ENCODE data around the gene ATXN1. TPM values are rescaled to one million over a fixed set of nuclear protein-coding genes. Genes with fewer than 3 reads are reported as not detected.
"Not testable (repeated sequence)": the region's sequence is repeated elsewhere in the genome, so short reads cannot be mapped to it uniquely, and the experiment has no call there.

ATXN1 gene
- total RNA-seq, 2 donors from 2014 or later = 21.6 to 25.4 TPM

DNA sequence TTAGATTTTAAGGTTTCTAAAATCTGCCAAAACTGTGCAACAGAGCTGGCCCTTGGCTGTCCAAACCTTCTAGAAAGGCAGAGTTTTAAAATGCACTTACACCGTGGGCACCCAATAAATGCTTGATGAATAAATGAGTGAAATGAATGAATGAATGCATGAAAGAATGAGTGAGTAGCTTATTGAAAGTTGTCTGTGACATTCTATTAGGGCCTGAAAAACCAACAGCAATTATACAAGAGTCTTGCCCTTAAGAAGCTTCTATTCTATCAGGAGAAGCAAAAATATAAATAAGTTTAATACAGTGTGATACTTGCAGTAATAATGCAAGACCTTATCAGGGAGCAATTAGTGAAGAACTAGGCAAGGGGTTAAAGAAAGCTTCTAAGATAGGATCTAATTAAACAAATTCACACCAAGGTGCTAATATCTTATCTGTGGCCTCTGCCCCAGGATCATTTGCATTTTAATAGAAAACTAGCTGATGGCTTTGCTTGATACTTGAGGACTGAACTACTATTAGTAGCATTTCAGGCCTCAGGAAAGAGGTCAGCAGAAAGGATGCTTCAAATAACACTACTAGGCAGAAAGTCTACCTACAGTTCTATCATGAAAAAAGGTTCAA lies 292.2 kb downstream of the ATXN1 start:
- Mint-ChIP-seq H3K36me3 (peaks cover 4 to 18% of the 10 kb centered on the region in 2 donors), H3K27ac (no peak overlapping the region), H3K9me3 (peaks cover 4 to 8% of the 10 kb centered on the region in 2 donors)
- ATAC-seq (no peak), DNase-seq (ENCODE audit: low spot score in 2 of 2) (no peak)

GRCh38 chr6:16466800-16467553 lies 294.3 kb downstream of the ATXN1 start:
- no peak for DNase-seq (ENCODE audit: low spot score in 2 of 2)
- Mint-ChIP-seq H3K9me3 (peaks cover 0 to 20% of the 10 kb centered on the region in 2 donors), H3K36me3 (peaks cover 4 to 32% of the 10 kb centered on the region in 2 donors), H3K27ac (no peak overlapping the region)
- peak in 1 of 2 donors; percentile 56 for ATAC-seq

DNA sequence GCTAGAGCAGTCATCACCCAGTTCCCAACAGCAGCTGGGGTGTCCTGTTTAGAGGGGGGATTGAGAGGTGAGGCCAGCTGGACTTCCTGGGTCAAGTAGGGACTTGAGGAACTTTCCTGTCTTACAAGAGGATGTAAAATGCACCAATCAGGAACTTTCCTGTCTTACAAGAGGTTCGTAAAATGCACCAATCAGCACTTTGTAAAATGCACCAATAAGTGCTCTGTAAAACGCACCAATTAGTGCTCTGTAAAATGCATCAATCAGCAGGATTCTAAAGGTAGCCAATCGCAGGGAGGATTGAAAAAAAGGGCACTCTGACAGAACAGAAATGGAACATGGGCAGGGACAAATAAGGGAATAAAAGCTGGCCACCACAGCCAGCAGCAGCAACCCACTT lies 297.2 kb downstream of the ATXN1 start:
- Mint-ChIP-seq H3K9me3 (peaks cover 0 to 22% of the 10 kb centered on the region in 2 donors), H3K27ac (no peak overlapping the region), H3K36me3 (peaks cover 4 to 40% of the 10 kb centered on the region in 2 donors)
- DNase-seq (ENCODE audit: low spot score in 2 of 2) (no peak), ATAC-seq (no peak)

DNA sequence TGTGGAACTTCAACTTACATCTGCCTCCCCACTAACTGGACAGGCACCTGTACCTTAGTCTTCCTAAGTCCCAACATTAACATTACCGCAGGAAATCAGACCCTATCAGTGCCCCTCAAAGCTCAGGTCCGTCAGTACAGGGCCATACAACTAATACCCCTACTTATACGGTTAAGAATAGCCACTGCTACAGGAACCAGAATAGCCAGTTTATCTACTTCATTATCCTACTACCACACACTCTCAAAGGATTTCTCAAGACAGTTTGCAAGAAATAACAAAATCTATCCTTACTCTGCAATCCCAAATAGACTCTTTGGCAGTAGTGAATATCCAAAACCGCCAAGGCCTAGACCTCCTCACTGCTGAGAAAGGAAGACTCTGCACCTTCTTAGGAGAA lies 298.0 kb downstream of the ATXN1 start:
- not testable (repeated sequence) for ATAC-seq; DNase-seq (ENCODE audit: low spot score in 2 of 2); H3K27ac Mint-ChIP-seq
- Mint-ChIP-seq H3K36me3 (peaks cover 4 to 42% of the 10 kb centered on the region in 2 donors), H3K9me3 (peaks cover 0 to 25% of the 10 kb centered on the region in 2 donors)

DNA sequence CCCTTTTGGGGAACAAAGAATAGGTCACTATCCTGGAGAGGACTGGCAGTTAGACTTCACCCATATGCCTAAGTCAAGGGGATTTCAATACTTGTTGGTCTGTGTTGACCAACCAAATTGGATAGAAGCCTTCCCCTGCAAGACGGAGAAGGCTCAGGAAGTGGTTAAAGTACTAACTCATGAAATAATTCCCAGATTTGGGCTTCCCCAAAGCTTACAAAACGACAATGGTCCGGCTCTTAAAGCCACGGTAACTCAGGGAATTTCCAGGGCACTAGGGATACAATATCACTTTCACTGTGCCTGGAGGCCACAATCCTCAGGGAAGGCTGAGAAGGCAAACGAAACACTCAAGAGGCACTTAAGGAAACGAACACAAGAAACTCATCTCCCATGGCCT lies 299.8 kb downstream of the ATXN1 start:
- Mint-ChIP-seq H3K27ac (no peak overlapping the region), H3K9me3 (peaks cover 5 to 32% of the 10 kb centered on the region in 2 donors), H3K36me3 (peaks cover 9 to 56% of the 10 kb centered on the region in 2 donors)
- no peak for DNase-seq (ENCODE audit: low spot score in 2 of 2)
- ATAC-seq = no peak

DNA sequence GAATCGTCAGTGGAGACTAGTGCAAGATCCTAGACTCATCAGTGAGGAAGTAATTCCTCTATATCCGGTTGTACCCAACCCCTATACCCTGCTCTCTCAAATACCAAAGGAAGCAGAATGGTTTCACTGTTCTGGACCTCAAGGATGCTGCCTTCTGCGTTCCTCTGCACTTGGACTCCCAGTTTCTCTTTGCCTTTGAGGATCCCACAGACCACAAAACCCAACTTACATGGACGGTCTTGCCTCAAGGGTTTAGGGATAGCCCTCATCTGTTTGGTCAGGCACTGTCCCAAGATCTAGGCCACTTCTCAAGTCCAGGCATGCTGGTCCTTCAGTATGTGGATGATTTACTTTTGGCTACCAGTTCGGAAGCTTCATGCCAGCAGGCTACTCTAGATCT lies 301.8 kb downstream of the ATXN1 start:
- not testable (repeated sequence) for ATAC-seq; DNase-seq (ENCODE audit: low spot score in 2 of 2)
- Mint-ChIP-seq H3K9me3 (peaks cover 7 to 36% of the 10 kb centered on the region in 2 donors), H3K36me3 (peaks cover 15 to 57% of the 10 kb centered on the region in 2 donors), H3K27ac (peak overlapping the region in 1 of 2 donors; percentile 23)

DNA sequence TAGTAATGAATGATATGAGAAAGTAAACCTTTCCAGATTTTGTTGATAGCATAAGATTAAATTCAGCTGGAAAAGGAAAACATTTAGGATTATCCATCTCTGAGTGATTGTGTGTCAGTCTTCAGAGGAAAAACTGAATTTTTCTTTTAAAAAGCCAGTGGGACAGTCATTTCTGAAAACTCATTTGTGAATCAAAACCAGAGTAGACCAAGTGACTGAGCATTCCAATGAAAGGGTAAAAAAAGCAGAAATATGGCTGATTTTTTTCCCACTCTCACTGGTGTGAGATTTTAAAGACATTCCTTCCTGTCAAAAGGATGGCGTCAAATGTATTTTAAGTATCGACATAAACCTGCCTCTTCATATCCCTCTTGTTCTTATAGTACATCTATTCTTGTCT lies 308.9 kb downstream of the ATXN1 start:
- DNase-seq (ENCODE audit: low spot score in 2 of 2) = no peak
- Mint-ChIP-seq H3K36me3 (peaks cover 15 to 18% of the 10 kb centered on the region in 2 donors), H3K27ac (no peak overlapping the region), H3K9me3 (peaks cover 7 to 9% of the 10 kb centered on the region in 2 donors)
- peak in 1 of 2 donors; percentile 35 for ATAC-seq

- ATAC-seq (no peak), DNase-seq (ENCODE audit: low spot score in 2 of 2) (no peak)
- Mint-ChIP-seq H3K27ac (no peak overlapping the region), H3K36me3 (peaks cover 4% of the 10 kb centered on the region in 2 donors), H3K9me3 (peaks cover 0 to 3% of the 10 kb centered on the region in 2 donors)
Measured at GRCh38 chr6:16450821-16451220, 310.4 kb downstream of the ATXN1 start.

DNA sequence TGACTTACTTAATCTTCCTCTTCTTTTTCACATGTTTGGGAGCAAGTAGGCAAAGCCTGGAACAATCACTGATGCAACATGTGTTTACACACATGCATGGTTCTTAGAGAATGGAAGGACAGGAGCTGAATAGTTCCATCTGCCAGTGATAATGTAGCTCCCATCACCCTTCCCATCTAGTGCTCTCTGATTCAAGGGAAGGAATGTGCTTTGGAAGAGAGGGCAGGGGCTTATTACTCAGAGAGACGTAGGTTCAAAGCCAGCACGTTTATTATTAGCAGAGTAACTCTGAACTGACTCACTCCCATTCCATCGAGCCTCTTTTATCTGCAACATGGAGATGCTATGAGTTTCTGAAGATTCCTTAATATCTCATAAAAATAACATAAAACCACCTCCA lies 311.0 kb downstream of the ATXN1 start:
- no peak for ATAC-seq
- no peak for DNase-seq (ENCODE audit: low spot score in 2 of 2)
- H3K9me3 Mint-ChIP-seq = no peaks in the 10 kb centered on the region
- H3K36me3 Mint-ChIP-seq = no peaks in the 10 kb centered on the region
- no peak overlapping the region for H3K27ac Mint-ChIP-seq

DNA sequence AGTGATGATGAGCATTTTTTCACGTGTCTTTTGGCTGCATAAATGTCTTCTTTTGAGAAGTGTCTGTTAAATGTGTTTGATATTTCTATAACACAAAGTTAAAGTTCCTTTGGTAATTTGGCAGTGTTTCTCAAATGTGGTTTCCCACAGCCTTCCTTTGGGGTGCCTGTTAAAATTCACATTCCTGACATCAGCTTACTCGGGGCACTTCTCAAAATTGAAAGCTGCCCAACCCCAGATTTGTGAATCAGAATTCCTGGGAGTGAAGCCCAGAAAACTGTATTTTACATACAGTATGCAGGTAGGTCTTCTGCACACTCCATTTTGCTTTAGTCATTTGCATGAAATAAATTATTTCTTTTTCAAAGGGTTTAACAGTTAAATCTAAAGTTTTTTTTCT lies 315.0 kb downstream of the ATXN1 start:
- H3K27ac Mint-ChIP-seq = no peak overlapping the region
- peaks cover 0 to 6% of the 10 kb centered on the region in 2 donors for H3K36me3 Mint-ChIP-seq
- DNase-seq (ENCODE audit: low spot score in 2 of 2) (no peak), ATAC-seq (no peak)
- H3K9me3 Mint-ChIP-seq = no peaks in the 10 kb centered on the region

GRCh38 chr6:16442031-16442430 lies 319.2 kb downstream of the ATXN1 start:
- no peak for ATAC-seq
- no peak for DNase-seq (ENCODE audit: low spot score in 2 of 2)
- Mint-ChIP-seq H3K27ac (no peak overlapping the region), H3K36me3 (peaks cover 0 to 12% of the 10 kb centered on the region in 2 donors), H3K9me3 (no peaks in the 10 kb centered on the region)

DNA sequence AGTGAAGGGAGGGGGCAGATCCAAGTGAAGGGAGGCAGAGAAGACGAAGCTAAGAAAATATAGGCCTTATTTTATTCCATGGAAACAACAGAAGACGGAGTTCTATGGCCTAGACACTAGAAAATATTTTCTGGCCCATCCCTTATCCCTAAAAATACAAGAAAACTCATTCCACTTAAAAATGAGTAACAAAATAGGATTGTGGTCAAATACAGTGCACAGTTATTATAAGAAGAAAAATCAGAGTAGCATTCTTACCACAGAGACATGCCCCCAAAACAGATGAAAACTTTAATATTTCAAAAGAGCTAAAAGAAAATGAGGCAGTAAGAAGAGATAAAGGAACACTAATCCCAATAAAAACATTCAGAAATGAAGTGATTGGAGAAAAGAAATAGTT lies 320.0 kb downstream of the ATXN1 start:
- Mint-ChIP-seq H3K36me3 (peaks cover 0 to 16% of the 10 kb centered on the region in 2 donors), H3K27ac (peak overlapping the region; percentile 3 to 30), H3K9me3 (no peaks in the 10 kb centered on the region)
- DNase-seq (ENCODE audit: low spot score in 2 of 2) = no peak
- ATAC-seq = no peak

DNA sequence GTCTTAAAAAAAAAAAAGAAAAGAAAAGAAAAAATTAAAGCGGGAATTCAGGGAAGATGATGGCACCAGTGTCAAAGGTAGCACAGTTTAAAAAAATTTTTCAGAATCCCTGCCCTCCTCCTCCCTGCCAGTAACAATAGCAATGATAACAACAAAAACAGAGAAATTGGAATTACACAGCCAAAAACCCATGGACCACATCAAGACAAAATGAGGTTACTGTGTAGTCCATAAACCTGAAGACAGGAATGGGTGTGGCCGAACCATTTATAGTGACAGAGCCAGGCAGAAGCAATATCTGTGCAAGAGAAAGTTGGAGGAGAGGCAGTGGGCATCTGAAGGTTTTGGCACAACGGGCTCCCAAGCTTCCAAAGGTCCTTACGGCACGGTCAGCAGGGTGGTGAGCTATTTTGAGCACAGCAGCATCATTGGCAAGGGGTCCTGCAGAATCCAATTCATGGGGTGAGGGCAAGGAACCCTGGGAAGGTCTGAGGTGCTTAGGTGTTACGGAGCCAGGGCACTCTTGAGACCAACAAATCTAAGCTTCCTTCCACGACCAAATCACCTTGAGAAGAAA lies 320.5 kb downstream of the ATXN1 start:
- Mint-ChIP-seq H3K36me3 (peaks cover 0 to 18% of the 10 kb centered on the region in 2 donors), H3K9me3 (no peaks in the 10 kb centered on the region), H3K27ac (peak overlapping the region; percentile 31 to 57)
- DNase-seq (ENCODE audit: low spot score in 2 of 2) = peak in 1 of 2 donors; percentile 38
- ATAC-seq = peak; percentile 54 to 88

DNA sequence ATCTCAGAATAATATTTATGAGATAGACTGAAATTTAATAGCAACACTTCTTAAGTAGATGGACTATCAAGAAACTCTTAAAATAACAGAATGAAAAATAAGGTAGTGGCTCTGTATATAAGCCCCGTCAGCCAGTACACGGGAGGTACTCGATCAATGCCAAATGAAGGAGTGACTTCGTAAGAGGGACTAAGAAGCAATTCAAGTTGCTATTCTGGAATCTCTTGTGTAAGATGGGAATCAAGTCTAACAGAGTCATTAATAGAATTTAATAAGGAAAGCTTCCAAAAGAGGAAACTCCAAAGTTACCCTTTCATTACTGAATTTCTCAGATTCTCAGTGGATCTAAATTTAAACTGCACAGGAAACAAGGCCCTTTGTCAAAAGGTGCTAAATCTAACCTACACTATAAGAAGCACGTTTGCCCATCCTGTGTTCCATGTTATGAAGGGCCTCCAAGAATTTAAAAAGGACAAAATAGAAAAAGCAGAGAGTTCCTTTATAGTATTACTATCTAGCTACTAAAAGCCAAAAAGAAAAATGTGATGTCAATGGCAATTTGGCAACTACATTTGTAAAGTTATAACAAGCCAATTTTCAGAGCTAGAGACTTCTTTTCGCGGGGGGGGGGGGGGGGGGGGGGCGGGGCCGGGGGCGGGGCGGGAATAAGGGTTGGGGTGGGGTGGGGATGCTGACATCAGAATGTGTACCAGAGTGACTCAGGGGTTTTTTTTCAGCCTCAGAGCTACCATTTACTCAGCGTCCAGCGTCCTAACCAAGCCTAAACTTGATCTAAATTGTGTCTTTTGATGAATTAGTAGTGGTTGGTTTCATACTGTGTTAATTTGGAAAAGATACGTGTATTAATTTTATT lies 322.3 kb downstream of the ATXN1 start:
- Mint-ChIP-seq H3K36me3 (peaks cover 5 to 28% of the 10 kb centered on the region in 2 donors), H3K9me3 (peaks cover 0 to 8% of the 10 kb centered on the region in 2 donors), H3K27ac (no peak overlapping the region)
- DNase-seq (ENCODE audit: low spot score in 2 of 2) = no peak
- no peak for ATAC-seq

- H3K27ac Mint-ChIP-seq = peak overlapping the region in 1 of 2 donors; percentile 64
- DNase-seq (ENCODE audit: low spot score in 2 of 2) = no peak
- H3K9me3 Mint-ChIP-seq = peaks cover 0 to 8% of the 10 kb centered on the region in 2 donors
- ATAC-seq = peak in 1 of 2 donors; percentile 44
- H3K36me3 Mint-ChIP-seq = peaks cover 5 to 28% of the 10 kb centered on the region in 2 donors
Measured at GRCh38 chr6:16437984-16438383, 323.3 kb downstream of the ATXN1 start.

- DNase-seq (ENCODE audit: low spot score in 2 of 2) (no peak), ATAC-seq (peak in 1 of 2 donors; percentile 19)
- H3K27ac Mint-ChIP-seq = peak overlapping the region; percentile 64 to 81
- peaks cover 0 to 8% of the 10 kb centered on the region in 2 donors for H3K9me3 Mint-ChIP-seq
- peaks cover 5 to 28% of the 10 kb centered on the region in 2 donors for H3K36me3 Mint-ChIP-seq
Measured at GRCh38 chr6:16437095-16437494, 324.2 kb downstream of the ATXN1 start.
